Gastrocnemius medialis (tissue), 4 donors: ENCODE data around the gene SUMF1.

Experiments
- POLR2A ChIP-seq, 2 donors: fragments of 450-650 bp; IDR thresholded peaks; one replicate each; pipeline ENCODE4 v1.6.1; 2017; ENCODE audit warnings: antibody characterized with exemption in 2 of 2, mild to moderate bottlenecking in 2 of 2, moderate library complexity in 2 of 2
- TF ChIP-seq, protein P1 (sequence below), 5 experiments: fragments of 450-650 bp in 3 of 5; fragments of 200-600 bp in 2 of 5; sonication (generic) in 2 of 5; IDR thresholded peaks in 4 of 5; conservative IDR thresholded peaks in 1 of 5; 1 replicate in 4 of 5; 2 replicates in 1 of 5; pipeline ENCODE4 v1.5.1; 2016 to 2019; ENCODE audit warnings: antibody characterized with exemption in 5 of 5, mild to moderate bottlenecking in 3 of 5, moderate library complexity in 3 of 5

DNA sequence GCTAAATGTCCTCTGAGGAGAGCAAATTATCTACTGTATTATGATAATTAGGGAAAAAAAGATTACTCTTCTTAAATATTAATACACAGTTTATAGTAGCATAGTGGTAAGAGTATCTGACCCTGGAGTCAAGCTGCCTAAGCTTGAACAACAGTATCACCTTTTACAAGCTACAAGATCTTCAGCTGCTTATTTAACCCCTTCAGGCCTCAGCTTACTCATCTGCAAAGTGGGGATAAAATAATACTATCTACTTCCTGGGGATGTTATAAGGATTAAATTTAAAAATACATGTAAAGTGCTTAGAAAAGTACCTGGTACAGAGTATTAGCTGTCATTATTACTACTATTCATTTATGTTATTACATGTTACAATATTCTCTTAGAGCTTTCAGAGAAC is 42.0 kb downstream of the SUMF1 start:
- TF ChIP-seq, protein P1, sequence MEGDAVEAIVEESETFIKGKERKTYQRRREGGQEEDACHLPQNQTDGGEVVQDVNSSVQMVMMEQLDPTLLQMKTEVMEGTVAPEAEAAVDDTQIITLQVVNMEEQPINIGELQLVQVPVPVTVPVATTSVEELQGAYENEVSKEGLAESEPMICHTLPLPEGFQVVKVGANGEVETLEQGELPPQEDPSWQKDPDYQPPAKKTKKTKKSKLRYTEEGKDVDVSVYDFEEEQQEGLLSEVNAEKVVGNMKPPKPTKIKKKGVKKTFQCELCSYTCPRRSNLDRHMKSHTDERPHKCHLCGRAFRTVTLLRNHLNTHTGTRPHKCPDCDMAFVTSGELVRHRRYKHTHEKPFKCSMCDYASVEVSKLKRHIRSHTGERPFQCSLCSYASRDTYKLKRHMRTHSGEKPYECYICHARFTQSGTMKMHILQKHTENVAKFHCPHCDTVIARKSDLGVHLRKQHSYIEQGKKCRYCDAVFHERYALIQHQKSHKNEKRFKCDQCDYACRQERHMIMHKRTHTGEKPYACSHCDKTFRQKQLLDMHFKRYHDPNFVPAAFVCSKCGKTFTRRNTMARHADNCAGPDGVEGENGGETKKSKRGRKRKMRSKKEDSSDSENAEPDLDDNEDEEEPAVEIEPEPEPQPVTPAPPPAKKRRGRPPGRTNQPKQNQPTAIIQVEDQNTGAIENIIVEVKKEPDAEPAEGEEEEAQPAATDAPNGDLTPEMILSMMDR (IDR thresholded peaks at IDR 0.05 in 4 of 5, conservative IDR thresholded peaks at IDR 0.05 in 1 of 5): no peak
- no peak for TF ChIP-seq POLR2A (IDR thresholded peaks at IDR 0.05)
